ENCODE measurements around the gene LZTR1.

The LZTR1 gene

GRCh38 chr22:21020802-21021429, 38.8 kb downstream of the LZTR1 start:
- no peak overlapping the region for H3K27ac Mint-ChIP-seq
- peaks cover 10% of the 10 kb centered on the region for H3K27me3 Mint-ChIP-seq
- H3K36me3 Mint-ChIP-seq: no peaks in the 10 kb centered on the region

GRCh38 chr22:21022507-21022906, 40.4 kb downstream of the LZTR1 start:
- ATAC-seq: no peak
- Mint-ChIP-seq H3K27ac (no peak overlapping the region), H3K27me3 (peaks cover 22% of the 10 kb centered on the region), H3K4me1 (peaks cover 10% of the 10 kb centered on the region), H3K4me3 (no peak overlapping the region), H3K36me3 (no peaks in the 10 kb centered on the region), H3K9me3 (no peaks in the 10 kb centered on the region)

More at GRCh38 chr22:21020802-21021429, 38.8 kb downstream of the LZTR1 start:
- Mint-ChIP-seq H3K4me1 (peaks cover 18% of the 10 kb centered on the region), H3K9me3 (no peaks in the 10 kb centered on the region), H3K4me3 (no peak overlapping the region)
- peak; percentile 51 for ATAC-seq

GRCh38 chr22:21022955-21023614, 41.0 kb downstream of the LZTR1 start:
- ATAC-seq: no peak
- Mint-ChIP-seq H3K36me3 (no peaks in the 10 kb centered on the region), H3K4me1 (peaks cover 10% of the 10 kb centered on the region), H3K27me3 (peaks cover 22% of the 10 kb centered on the region), H3K9me3 (no peaks in the 10 kb centered on the region), H3K4me3 (no peak overlapping the region), H3K27ac (no peak overlapping the region)

GRCh38 chr22:21025266-21025665, 43.2 kb downstream of the LZTR1 start:
- ATAC-seq: no peak
- Mint-ChIP-seq H3K36me3 (no peaks in the 10 kb centered on the region), H3K27me3 (peaks cover 38% of the 10 kb centered on the region), H3K9me3 (no peaks in the 10 kb centered on the region), H3K27ac (no peak overlapping the region), H3K4me1 (peaks cover 10% of the 10 kb centered on the region), H3K4me3 (no peak overlapping the region)

GRCh38 chr22:21025763-21026755, 44.0 kb downstream of the LZTR1 start:
- H3K4me1 Mint-ChIP-seq: peaks cover 15% of the 10 kb centered on the region
- H3K36me3 Mint-ChIP-seq: no peaks in the 10 kb centered on the region
- H3K27ac Mint-ChIP-seq: no peak overlapping the region
- H3K4me3 Mint-ChIP-seq: no peak overlapping the region
- ATAC-seq: no peak
- H3K27me3 Mint-ChIP-seq: peaks cover 46% of the 10 kb centered on the region
- H3K9me3 Mint-ChIP-seq: no peaks in the 10 kb centered on the region

- Mint-ChIP-seq H3K27me3 (peaks cover 56% of the 10 kb centered on the region), H3K27ac (no peak overlapping the region), H3K4me3 (no peak overlapping the region), H3K36me3 (no peaks in the 10 kb centered on the region), H3K9me3 (no peaks in the 10 kb centered on the region), H3K4me1 (peaks cover 23% of the 10 kb centered on the region)
- ATAC-seq: no peak
These were observed 44.9 kb downstream of the LZTR1 start for GRCh38 chr22:21026783-21027692.

GRCh38 chr22:21028277-21029251, 46.5 kb downstream of the LZTR1 start:
- no peaks in the 10 kb centered on the region for H3K9me3 Mint-ChIP-seq
- no peak overlapping the region for H3K4me3 Mint-ChIP-seq

GRCh38 chr22:21029486-21030025, 47.5 kb downstream of the LZTR1 start:
- no peak for ATAC-seq
- Mint-ChIP-seq H3K4me1 (peaks cover 23% of the 10 kb centered on the region), H3K27ac (no peak overlapping the region), H3K27me3 (peaks cover 76% of the 10 kb centered on the region), H3K9me3 (no peaks in the 10 kb centered on the region), H3K36me3 (no peaks in the 10 kb centered on the region), H3K4me3 (no peak overlapping the region)

More at GRCh38 chr22:21028277-21029251, 46.5 kb downstream of the LZTR1 start:
- Mint-ChIP-seq H3K27ac (no peak overlapping the region), H3K4me1 (peaks cover 23% of the 10 kb centered on the region), H3K27me3 (peaks cover 68% of the 10 kb centered on the region), H3K36me3 (no peaks in the 10 kb centered on the region)
- no peak for ATAC-seq

- no peak overlapping the region for H3K27ac Mint-ChIP-seq
- ATAC-seq: no peak
- no peak overlapping the region for H3K4me3 Mint-ChIP-seq
- no peaks in the 10 kb centered on the region for H3K36me3 Mint-ChIP-seq
- peaks cover 22% of the 10 kb centered on the region for H3K4me1 Mint-ChIP-seq
- peaks cover 79% of the 10 kb centered on the region for H3K27me3 Mint-ChIP-seq
- no peaks in the 10 kb centered on the region for H3K9me3 Mint-ChIP-seq
These were observed 47.9 kb downstream of the LZTR1 start for GRCh38 chr22:21030032-21030431.

GRCh38 chr22:21030621-21031544, 48.8 kb downstream of the LZTR1 start:
- H3K9me3 Mint-ChIP-seq: no peaks in the 10 kb centered on the region
- H3K27ac Mint-ChIP-seq: no peak overlapping the region
- H3K4me3 Mint-ChIP-seq: no peak overlapping the region
- H3K27me3 Mint-ChIP-seq: peaks cover 71% of the 10 kb centered on the region
- peaks cover 14% of the 10 kb centered on the region for H3K4me1 Mint-ChIP-seq
- H3K36me3 Mint-ChIP-seq: no peaks in the 10 kb centered on the region
- no peak for ATAC-seq

- peaks cover 13% of the 10 kb centered on the region for H3K4me1 Mint-ChIP-seq
- no peaks in the 10 kb centered on the region for H3K36me3 Mint-ChIP-seq
- H3K27ac Mint-ChIP-seq: no peak overlapping the region
- no peak for ATAC-seq
- no peaks in the 10 kb centered on the region for H3K9me3 Mint-ChIP-seq
- no peak overlapping the region for H3K4me3 Mint-ChIP-seq
- peaks cover 65% of the 10 kb centered on the region for H3K27me3 Mint-ChIP-seq
These were observed 49.5 kb downstream of the LZTR1 start for GRCh38 chr22:21031545-21032036.

- peaks cover 58% of the 10 kb centered on the region for H3K27me3 Mint-ChIP-seq
- no peaks in the 10 kb centered on the region for H3K9me3 Mint-ChIP-seq
- peaks cover 13% of the 10 kb centered on the region for H3K4me1 Mint-ChIP-seq
- no peak within 1 kb of the TSS for H3K4me3 Mint-ChIP-seq
- no peak within 1 kb of the TSS for H3K27ac Mint-ChIP-seq
- no peak for ATAC-seq
- no peaks in the 10 kb centered on the region for H3K36me3 Mint-ChIP-seq
These were observed 50.2 kb downstream of the LZTR1 start, which contains the start of gene SLC7A4 for GRCh38 chr22:21032037-21032867. TSS of gene SLC7A4 (minus strand) at chr22:21032561. CDS start at chr22:21031812, 749 bp downstream.

All from stimulated activated memory B cell treated with anti-CD40 and anti-IgM and Interleukin-4, amounts not matched to agents 10 μg/mL and 1 μg/mL and 100 μg/mL, for 72 hours (primary cell).